GM18507 (cell line): Measurements from ENCODE around the gene NLGN4Y.
"Not testable (repeated sequence)": the region's sequence is repeated elsewhere in the genome, so short reads cannot be mapped to it uniquely, and the experiment has no call there.

Experiments
- DNase-seq: peaks from one replicate; pipeline ENCODE4 v3.0.0; 2011; ENCODE audit warnings: low read depth; ENCODE audit not compliant: insufficient read length; ENCODE audit errors: extremely low spot score
- FAIRE-seq: peaks from 2 replicates; lab custom pipeline; 2011; peaks lifted over from hg19 to GRCh38; lab: Jason Lieb, UNC

NLGN4Y gene

DNA sequence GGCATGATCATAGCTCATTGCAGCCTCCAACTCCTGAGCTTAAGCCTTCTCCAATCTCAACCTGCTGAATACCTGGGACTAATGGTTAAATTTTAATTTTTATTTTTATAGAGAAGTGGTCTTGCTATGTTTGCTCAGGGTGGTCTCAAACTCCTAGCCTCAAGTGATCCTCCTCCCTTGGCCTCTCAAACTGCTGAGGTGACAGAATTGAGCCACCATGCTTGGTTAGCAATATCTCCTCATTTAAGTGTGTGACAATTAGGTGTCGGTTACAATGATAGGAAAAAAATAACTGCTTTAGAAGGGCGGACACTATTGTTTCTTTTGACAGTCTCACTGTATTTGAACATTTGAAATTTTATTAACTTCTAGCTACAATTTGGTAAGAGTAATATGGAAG lies 300.3 kb downstream of the NLGN4Y start:
- FAIRE-seq (no peak), DNase-seq (no peak)

- no peak for DNase-seq
- FAIRE-seq: no peak
Observed at GRCh38 chrY:14825728-14826127, 301.4 kb downstream of the NLGN4Y start.

DNA sequence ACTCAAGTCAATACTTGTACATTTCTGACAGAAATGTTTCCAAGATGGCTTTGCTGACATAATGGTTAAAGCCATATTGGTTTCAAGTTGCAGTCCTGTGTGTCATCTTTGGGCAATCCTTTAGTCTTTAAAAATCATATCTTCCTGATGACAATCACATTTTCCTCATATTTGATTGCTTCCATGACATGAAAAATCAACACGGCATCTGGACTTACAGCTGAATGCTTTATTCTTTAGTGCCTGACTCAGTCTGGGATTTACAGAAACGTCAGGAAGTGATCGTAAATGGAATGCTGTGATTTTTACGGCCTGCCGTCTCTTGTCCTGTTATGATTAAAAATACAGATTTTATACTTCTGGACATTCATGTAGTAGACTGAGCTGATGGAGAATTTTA lies 304.2 kb downstream of the NLGN4Y start:
- no peak for DNase-seq
- FAIRE-seq: no peak

DNA sequence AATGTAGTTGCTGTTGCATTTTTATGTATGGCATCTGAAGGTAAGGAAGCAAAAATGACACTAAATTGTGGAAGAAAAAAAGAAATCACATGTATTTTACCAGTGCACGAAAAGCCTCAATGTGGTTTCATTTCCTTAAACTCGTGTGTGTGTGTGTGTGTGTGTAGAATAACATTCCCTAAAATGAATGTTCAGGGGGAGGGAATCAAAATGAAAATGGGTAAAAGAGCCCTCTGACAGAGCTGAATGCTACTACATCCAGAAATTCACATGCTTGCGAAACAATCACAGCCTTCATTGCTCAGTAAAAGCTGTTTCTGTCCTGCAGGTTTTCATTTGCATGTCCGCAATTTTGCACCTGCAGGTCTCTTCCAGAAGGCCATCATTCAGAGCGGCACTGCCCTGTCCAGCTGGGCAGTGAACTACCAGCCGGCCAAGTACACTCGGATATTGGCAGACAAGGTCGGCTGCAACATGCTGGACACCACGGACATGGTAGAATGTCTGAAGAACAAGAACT lies 305.1 kb downstream of the NLGN4Y start:
- no peak for DNase-seq
- no peak for FAIRE-seq

- FAIRE-seq: peak; percentile 75
- DNase-seq: peak; percentile 0
Observed at GRCh38 chrY:14834103-14835060, 310.1 kb downstream of the NLGN4Y start.

DNA sequence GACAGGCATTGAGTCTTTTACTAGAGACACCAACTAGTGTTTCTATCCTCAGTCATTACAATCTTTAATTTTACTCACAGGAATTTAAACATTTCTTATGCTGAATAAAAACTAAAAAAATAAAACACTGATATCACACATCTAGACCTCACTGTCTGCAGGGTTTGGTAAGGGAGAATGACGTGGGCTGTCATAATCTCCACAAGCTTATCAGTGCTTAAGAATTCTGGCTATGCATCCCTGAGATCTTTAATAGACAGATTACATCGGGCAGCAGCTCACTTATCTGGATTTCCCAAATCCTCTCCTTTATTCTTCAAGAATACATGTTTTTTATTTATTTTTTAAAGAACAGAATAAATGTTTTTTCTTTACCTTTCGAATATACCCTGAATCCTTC lies 313.1 kb downstream of the NLGN4Y start:
- FAIRE-seq (no peak), DNase-seq (no peak)

DNA sequence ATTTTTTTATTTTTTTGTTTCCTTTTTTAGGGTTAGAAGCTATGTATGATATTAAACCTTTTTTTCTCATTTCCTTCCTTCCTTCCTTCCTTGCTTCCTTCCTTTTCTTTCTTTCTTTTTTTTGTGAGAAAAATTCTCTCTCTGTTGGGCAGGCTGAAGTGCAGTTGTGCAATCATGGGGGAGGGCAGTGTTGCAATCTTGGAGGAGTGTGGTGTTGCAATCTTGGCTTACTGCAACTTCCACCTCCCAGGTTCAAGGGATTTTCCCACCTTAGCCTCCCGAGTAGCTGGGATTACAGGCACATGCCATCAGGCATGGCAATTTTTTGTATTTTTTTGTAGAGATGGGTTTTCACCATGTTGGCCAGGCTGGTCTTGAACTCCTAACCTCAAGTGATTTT lies 326.4 kb downstream of the NLGN4Y start:
- no peak for FAIRE-seq

DNA sequence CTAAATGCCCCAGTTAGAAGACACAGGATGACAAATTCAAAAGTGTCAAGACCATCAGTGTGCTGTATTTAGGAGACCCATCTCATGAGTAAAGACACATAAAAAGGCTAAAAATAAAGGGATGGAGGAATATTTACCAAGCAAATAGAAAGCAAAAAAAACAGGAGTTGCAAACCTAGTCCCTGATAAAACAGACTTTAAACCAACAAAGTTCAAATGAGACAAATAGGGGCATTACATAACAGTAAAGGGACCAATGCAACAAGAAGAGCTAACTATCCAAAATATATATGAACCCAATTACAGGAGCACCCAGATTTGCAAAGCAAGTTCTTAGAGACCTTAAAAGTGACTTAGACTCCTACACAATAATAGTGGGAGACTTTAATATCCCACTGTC lies 336.1 kb downstream of the NLGN4Y start:
- no peak for DNase-seq
- no peak for FAIRE-seq

More for the DNA sequence above, 326.4 kb downstream of the NLGN4Y start:
- DNase-seq: no peak

- not testable (repeated sequence) for FAIRE-seq
Observed at GRCh38 chrY:14861033-14861432, 336.7 kb downstream of the NLGN4Y start.

DNA sequence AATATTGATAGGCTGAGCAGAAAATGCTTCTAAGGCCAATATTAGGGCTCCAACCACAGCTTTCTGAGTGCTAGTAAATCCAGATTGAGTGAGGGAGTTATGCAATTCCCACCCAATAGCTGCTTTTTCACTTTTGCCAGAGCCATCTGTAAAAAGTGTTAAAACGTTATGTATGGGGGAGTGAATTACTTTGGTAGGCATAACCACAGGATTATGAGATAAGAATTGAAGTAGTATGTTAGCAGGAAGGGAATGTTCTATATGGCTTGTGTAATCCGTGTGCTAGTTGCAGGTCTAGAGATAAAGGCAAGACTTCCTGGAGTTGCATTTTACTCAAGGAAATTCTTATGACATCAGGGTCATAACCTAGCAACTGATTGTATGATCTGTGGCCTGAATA lies 347.6 kb downstream of the NLGN4Y start:
- DNase-seq (no peak), FAIRE-seq (no peak)

More at GRCh38 chrY:14861033-14861432, 336.7 kb downstream of the NLGN4Y start:
- DNase-seq: not testable (repeated sequence)
